Activated T-cell treated with anti-CD3 and anti-CD28 coated beads, Interleukin-2, amount 50 U/mL, for 48 hours (primary cell): Measurements from ENCODE around the gene SFMBT1.

Source experiments
- DNase-seq, 2 experiments: peaks; one replicate each; pipeline ENCODE4 v3.0.0-alpha.2; 2020

Gene SFMBT1

GRCh38 chr3:52986938-52987337, 58.9 kb downstream of the SFMBT1 start:
- DNase-seq: no peak

DNA sequence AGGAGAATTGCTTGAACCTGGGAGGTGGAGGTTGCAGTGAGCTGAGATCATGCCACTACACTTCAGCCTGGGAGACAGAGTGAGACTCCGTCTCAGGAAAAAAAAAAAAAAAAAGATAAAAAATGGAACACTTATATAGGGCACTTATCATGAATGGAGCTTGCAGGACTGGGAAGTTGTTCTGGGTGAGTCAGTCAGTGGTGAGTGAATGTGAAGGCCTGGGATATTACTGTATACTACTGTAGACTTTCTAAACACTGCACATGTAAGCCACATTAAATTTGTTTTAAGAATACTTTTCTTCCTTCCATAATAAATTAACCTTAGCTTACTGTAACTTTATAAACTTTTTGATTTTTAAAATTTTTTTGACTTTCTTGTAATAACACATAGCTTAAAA, 59.8 kb downstream of the SFMBT1 start:
- no peak for DNase-seq

DNA sequence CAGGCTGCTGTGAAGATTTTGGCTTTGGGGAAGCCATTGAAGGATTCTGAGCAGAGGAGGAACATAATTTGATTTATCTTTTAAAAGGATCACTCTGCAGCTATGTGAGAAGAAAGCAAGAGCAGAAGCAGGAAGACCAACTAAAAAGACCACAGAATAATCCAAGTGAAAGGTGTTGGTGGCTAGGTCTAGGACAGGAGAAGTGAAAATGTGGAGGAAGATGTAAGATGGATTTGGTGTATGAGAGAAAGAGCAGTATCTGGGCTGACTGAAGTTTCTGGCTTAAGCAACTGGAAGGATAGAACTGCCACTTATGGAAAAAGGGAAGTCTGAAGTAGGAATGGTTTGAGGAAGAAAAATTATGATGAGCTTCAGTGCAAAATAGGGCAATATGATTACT, 62.0 kb downstream of the SFMBT1 start:
- DNase-seq: no peak

DNA sequence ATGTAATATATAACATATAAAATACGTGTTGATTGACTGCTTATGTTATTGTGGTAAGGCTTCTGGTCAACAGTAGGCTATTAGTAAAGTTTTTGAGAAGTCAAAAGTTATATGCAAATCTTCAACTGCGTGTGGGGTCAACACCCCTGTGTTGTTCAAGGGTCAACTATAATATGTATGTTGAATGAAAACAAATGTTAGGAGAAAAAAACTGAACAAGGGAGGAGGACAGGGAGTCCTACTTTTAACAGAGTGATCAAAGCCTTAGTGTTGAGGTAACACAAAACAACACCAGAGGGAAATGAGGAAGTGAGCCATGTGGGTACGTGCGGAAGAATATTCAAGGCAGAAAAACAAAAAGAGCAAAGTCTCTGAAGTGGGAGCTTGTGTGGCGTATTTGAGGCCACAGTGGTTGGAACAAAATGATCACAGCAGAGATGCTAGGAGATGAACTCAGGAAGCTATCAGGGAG, 62.5 kb downstream of the SFMBT1 start:
- DNase-seq: peak; percentile 68 to 73

DNA sequence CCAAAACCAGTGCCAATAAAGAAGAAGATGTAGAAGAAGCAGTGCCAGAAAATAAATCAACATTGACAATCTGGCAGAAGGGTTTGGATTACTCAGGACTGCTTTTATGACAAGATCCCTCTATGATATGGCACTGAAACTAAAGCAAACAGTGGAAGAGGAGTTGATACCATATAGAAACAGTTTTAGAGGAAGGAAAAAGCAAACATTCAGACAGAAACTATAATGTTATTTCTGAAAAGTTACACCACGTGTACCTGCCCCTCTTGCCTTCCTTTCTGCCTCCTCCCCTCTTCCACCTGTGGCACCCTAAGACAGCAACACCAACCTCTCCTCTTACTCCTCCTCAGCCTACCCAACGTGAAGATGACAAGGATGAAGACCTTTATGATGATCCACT, 63.0 kb downstream of the SFMBT1 start:
- DNase-seq: no peak

DNA sequence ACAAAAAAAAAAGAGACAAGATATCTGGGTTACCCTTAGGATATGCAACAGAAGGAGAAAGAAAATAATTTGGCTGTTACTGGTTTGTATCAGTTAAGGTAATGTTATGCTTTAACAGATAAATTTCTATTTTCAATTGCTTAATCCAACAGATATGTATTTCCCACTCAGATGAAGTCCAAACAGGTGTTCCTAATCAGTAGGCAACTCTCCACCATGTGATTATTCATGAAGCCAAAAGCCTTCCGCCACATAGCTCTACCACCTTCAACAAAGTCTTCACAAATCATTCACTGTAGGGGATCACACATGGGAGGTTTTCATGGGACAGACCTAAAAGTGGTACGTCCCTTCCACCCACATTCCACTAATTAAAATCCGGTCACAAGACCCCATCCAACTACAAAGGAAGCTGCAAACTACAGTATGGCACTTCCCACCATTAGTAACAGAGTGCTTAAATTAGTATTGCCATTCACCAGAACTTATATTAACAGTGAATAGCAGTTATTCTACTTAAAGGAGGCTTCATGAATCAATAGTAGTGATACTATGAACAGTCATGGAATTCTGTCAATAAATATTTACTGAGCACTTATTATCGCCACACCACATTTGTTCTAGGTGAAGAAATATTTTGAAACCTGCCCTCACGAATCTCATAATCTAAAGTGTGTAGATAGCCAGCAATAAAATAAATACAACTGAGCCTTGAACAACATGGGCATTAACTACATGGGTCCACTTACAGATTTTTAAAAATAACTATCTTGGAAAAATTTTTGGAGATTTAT, 66.5 kb downstream of the SFMBT1 start:
- no peak for DNase-seq

- DNase-seq: no peak
These were observed 67.6 kb downstream of the SFMBT1 start for GRCh38 chr3:52978109-52978754.

DNA sequence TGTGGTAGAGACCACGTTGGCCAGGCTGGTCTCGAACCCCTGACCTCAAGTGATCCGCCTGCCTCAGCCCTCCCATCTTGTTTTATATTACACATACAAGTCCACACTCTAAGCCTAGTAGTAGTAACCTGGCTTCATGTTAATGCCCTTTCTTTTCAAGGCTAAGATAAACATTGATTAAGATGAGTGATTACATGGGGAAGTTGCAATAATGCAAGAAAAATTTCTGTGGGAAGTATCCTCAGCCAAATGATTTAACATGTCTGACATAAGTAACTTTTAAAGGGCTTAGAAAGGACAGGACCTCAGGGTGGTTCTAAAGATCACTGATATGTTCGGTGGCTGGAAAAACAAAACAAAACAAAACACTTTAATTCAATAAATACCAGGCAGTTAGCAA, 72.1 kb downstream of the SFMBT1 start:
- DNase-seq: no peak

DNA sequence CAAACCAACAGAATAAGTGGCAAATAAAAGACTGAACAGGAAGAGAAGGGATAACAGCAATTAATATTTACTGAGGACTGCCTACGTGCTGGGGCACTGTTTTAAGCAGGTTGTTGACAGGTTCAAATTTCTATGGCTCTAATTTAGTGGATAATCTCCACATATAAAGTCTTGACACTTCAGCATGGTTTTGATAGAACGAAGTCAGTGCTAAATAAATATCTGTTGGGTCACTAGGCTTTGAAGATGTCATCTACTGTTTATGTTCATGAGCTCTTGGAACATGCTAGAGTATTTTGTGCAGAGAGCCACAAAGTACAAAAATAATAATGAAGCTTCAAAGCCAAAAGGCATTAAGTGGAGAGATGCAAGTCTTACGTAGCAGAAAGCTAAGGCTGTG, 74.0 kb downstream of the SFMBT1 start:
- no peak for DNase-seq

GRCh38 chr3:52967398-52967797, 78.5 kb downstream of the SFMBT1 start:
- DNase-seq: no peak

DNA sequence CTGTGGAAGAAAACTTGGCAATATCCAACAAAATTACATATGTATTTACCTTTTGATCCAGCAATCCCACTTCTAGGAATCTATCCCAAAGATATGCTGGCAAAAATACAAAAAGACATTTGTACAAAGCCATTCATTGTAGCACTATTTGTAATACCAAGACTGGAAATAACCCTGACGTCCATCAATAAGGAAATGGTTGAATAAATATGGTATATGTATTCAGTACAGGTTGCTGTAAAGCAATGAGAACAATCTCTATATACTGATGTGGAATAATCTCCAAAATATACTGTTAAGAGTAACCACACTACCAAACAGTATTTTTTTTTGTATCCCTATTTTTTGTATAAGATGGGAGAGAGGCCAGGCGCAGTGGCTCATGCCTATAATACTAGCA, 83.7 kb downstream of the SFMBT1 start:
- DNase-seq: no peak

DNA sequence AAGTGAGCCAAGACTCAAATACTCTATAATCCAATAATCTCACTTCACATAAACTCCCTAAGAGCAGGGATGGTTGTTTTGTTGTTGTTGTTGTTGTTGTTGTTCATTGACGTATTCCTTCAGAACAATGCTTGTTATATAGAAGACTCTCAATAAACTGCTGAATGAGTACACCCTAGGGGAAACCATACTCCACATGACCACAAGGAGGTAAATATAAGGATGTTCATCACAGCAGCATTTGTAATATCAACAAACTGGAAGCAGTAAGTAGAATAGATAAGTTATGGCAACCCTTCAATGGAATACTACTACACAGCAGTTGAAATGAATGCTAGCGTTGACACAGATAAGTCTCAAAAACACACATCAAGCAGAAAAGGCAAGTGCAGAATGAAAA, 86.1 kb downstream of the SFMBT1 start:
- DNase-seq: no peak

DNA sequence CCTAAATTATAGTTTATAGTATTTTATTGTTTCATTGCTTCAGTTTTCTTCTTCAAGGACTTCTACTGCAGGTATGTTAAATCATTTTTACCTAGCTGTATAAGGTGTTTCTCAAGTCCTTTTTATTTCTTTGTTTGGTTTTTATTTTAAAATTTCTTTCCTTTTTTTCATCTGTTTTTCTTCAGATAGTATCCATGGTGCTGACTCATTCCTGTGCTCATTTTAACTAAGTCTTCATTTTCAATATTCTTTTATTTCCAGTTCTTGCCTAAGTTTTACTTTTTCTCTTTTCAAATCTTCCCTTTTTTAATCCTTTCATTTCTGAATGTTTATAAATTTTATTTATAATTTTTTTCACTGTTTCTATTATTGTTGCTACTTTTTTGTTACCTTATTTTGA, 106.3 kb downstream of the SFMBT1 start:
- no peak for DNase-seq

GRCh38 chr3:52934630-52935530, 111.0 kb downstream of the SFMBT1 start:
- peak; percentile 40 to 59 for DNase-seq

DNA sequence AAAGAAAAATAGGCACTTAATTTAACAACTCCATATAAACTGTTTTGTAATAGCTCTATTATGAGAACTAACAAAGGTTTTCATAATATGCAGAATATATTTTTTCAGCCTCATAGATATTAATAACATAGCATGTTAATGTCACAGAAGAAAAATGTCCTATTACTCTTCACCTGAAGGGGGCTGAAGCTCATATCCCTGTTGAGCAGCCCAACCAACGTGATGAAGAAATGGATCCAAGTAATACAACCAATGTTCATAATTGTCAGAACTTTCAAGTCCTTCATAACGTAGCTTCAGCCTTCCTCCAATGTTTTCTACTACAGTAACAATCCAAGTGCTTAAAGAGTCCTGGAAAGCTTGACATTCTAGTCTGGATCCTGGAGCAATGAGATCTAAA, 114.0 kb downstream of the SFMBT1 start:
- no peak for DNase-seq

GRCh38 chr3:52931328-52931727, 114.5 kb downstream of the SFMBT1 start:
- DNase-seq: no peak

GRCh38 chr3:52930748-52931147, 115.1 kb downstream of the SFMBT1 start:
- DNase-seq: no peak

GRCh38 chr3:52926554-52926953, 119.3 kb downstream of the SFMBT1 start:
- no peak for DNase-seq

GRCh38 chr3:52925405-52926313, 120.2 kb downstream of the SFMBT1 start:
- no peak for DNase-seq

GRCh38 chr3:52923963-52924362, 121.9 kb downstream of the SFMBT1 start:
- DNase-seq: no peak

DNA sequence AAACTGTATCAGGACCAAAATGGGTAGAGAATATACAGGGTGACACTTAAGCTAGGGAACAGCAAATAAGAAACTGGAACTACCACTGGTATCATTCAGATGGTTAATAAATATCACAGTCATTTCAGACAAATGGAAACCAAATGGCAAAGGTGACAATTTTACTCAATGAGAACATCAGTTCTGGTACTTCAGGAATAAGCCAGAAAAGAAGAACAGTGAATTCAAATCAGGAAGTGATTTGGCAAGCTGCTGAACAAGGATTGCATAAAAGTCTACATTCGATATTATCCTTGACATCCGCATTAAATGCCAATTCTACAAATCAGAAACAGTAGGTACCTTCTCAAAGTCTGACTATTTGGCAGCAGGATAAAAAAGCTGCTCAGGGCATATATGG, 125.0 kb downstream of the SFMBT1 start:
- no peak for DNase-seq

- DNase-seq: no peak
These were observed 128.8 kb downstream of the SFMBT1 start for GRCh38 chr3:52917044-52917443.
